Suprapubic skin (tissue), 3 donors: ENCODE results near the gene HYKK.

Experiments used
- POLR2A ChIP-seq, 2 donors: fragments of 450-650 bp; IDR thresholded peaks; one replicate each; pipeline ENCODE4 v1.6.1; 2017; ENCODE audit warnings: antibody characterized with exemption in 2 of 2, mild to moderate bottlenecking in 2 of 2, moderate library complexity in 2 of 2
- TF ChIP-seq, protein P1 (sequence below), 2 donors: fragments of 200-600 bp in 1 of 2; fragments of 450-650 bp in 1 of 2; sonication (generic) in 1 of 2; IDR thresholded peaks; one replicate each; pipeline ENCODE4 v1.5.1; 2016 to 2019; ENCODE audit warnings: antibody characterized with exemption in 2 of 2, mild to moderate bottlenecking in 1 of 2, moderate library complexity in 1 of 2

DNA sequence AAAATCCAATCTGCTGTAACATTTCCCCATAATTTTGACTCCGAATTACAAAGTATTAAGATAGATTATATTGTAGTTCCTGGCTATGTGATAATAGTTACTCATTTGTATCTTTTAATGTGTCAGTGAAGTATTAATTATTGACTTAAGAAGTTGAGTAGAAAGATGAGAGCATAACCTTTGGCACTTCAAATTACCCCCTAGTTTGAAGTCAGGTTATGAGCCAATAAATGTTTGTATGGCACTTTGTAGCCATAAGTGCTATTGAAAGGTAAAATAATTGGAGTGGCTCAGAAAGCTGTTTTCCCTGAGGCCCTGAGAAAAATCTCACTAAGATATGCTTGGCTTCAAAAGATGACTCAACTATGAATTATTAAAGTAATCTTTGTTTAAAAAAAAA is 38.3 kb upstream of the HYKK start:
- TF ChIP-seq, protein P1, sequence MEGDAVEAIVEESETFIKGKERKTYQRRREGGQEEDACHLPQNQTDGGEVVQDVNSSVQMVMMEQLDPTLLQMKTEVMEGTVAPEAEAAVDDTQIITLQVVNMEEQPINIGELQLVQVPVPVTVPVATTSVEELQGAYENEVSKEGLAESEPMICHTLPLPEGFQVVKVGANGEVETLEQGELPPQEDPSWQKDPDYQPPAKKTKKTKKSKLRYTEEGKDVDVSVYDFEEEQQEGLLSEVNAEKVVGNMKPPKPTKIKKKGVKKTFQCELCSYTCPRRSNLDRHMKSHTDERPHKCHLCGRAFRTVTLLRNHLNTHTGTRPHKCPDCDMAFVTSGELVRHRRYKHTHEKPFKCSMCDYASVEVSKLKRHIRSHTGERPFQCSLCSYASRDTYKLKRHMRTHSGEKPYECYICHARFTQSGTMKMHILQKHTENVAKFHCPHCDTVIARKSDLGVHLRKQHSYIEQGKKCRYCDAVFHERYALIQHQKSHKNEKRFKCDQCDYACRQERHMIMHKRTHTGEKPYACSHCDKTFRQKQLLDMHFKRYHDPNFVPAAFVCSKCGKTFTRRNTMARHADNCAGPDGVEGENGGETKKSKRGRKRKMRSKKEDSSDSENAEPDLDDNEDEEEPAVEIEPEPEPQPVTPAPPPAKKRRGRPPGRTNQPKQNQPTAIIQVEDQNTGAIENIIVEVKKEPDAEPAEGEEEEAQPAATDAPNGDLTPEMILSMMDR (IDR thresholded peaks at IDR 0.05): no peak
- TF ChIP-seq POLR2A (IDR thresholded peaks at IDR 0.05): no peak
